ENCODE data around the gene FCRLB. TPM values are rescaled to one million over a fixed set of nuclear protein-coding genes. Genes with fewer than 3 reads are reported as not detected.

The FCRLB gene
- total and polyA plus RNA-seq, 9 of the 15 experiments (the other 6 are each of a cell fraction or from before 2014, with no cell fraction given) = 0.20 to 4.6 (median 1.3) TPM

- TF ChIP-seq ZNF518B (CRISPR knock-in tag; IDR thresholded peaks at IDR 0.05) = no peak
- TF ChIP-seq GTF2E2 (tag; IDR thresholded peaks at IDR 0.05) = no peak
- no peak for TF ChIP-seq ZNF316 (IDR thresholded peaks at IDR 0.05)
- TF ChIP-seq L3MBTL2 (IDR thresholded peaks at IDR 0.05) = peak; percentile 56
- TF ChIP-seq SMAD4 (CRISPR knock-in tag; conservative IDR thresholded peaks at IDR 0.05) = 0 out of 2 replicates have a peak, but pooled peaks have one; percentile 37
- TF ChIP-seq C11orf30 (IDR thresholded peaks at IDR 0.05; ENCODE audit: low read depth) = no peak
- 0 out of 2 replicates have a peak, but pooled peaks have one; percentile 20 for TF ChIP-seq TOE1 (IDR thresholded peaks at IDR 0.05; ENCODE audit: borderline replicate concordance)
- no peak for TF ChIP-seq TOE1 (CRISPR knock-in tag; IDR thresholded peaks at IDR 0.05; ENCODE audit: borderline replicate concordance, low read depth)
- TF ChIP-seq TCF3 (CRISPR knock-in tag; IDR thresholded peaks at IDR 0.05) = peak; percentile 57
- peak; percentile 16; the same call in 1 of the 2 replicates for TF ChIP-seq ZNF592 (IDR thresholded peaks at IDR 0.05)
- TF ChIP-seq RNF2 (IDR thresholded peaks at IDR 0.05) = peak; percentile 55; the same call in 1 of the 2 replicates
- 0 out of 2 replicates have a peak, but pooled peaks have one; percentile 33 for TF ChIP-seq RUNX1 (IDR thresholded peaks at IDR 0.05; ENCODE audit: low read depth)
Observed at GRCh38 chr1:161706482-161707347, 14.6 kb upstream of the FCRLB start, which contains the start of gene FCRLA (continued).

All from K562 (cell line).